Measurements from ENCODE around the gene RAD51B. TPM values are rescaled to one million over a fixed set of nuclear protein-coding genes. Genes with fewer than 3 reads are reported as not detected.

Gene RAD51B
- total RNA-seq, 1 experiment from 2014 or later, result 14.2 TPM

DNA sequence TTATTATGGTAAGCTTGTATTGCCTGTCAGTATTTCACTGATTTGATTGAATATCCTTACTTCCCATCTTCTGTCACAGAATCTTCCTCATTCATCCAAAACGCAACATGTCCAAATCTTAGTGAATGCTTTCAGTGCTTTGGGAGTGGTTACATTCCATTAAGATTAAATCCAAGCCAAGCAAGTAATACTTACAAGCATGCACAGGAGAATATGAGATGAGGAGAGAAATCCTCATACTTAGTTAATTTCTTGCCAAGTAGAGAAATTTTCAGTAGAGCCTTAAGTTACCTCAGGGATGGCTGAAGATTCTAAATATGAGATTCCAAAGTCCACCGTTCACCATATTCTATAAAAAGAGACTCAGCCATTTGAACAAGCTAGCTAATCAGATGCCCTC lies 316.0 kb downstream of the RAD51B start:
- ATAC-seq (no peak), DNase-seq (ENCODE audit: low spot score) (no peak)
- Mint-ChIP-seq H3K9me3 (no peaks in the 10 kb centered on the region), H3K4me1 (peaks cover 31% of the 10 kb centered on the region), H3K36me3 (no peaks in the 10 kb centered on the region), H3K27ac (peak overlapping the region; percentile 21; the same call in 1 of the 2 replicates), H3K4me3 (no peak overlapping the region), H3K27me3 (ENCODE audit: low read depth) (no peaks in the 10 kb centered on the region)
- ChIA-PET CTCF (no interaction called here), POLR2A (no interaction called here)
- TF ChIP-seq, protein P1, sequence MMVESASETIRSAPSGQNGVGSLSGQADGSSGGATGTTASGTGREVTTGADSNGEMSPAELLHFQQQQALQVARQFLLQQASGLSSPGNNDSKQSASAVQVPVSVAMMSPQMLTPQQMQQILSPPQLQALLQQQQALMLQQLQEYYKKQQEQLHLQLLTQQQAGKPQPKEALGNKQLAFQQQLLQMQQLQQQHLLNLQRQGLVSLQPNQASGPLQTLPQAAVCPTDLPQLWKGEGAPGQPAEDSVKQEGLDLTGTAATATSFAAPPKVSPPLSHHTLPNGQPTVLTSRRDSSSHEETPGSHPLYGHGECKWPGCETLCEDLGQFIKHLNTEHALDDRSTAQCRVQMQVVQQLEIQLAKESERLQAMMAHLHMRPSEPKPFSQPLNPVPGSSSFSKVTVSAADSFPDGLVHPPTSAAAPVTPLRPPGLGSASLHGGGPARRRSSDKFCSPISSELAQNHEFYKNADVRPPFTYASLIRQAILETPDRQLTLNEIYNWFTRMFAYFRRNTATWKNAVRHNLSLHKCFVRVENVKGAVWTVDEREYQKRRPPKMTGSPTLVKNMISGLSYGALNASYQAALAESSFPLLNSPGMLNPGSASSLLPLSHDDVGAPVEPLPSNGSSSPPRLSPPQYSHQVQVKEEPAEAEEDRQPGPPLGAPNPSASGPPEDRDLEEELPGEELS (CRISPR knock-in tag; IDR thresholded peaks at IDR 0.05), result no peak
- TF ChIP-seq RORB (CRISPR knock-in tag; IDR thresholded peaks at IDR 0.05), result no peak
- no peak for TF ChIP-seq OVOL2 (CRISPR knock-in tag; IDR thresholded peaks at IDR 0.05; ENCODE audit: borderline replicate concordance)
- TF ChIP-seq, protein P2, sequence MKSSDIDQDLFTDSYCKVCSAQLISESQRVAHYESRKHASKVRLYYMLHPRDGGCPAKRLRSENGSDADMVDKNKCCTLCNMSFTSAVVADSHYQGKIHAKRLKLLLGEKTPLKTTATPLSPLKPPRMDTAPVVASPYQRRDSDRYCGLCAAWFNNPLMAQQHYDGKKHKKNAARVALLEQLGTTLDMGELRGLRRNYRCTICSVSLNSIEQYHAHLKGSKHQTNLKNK (CRISPR knock-in tag; IDR thresholded peaks at IDR 0.05), result no peak

DNA sequence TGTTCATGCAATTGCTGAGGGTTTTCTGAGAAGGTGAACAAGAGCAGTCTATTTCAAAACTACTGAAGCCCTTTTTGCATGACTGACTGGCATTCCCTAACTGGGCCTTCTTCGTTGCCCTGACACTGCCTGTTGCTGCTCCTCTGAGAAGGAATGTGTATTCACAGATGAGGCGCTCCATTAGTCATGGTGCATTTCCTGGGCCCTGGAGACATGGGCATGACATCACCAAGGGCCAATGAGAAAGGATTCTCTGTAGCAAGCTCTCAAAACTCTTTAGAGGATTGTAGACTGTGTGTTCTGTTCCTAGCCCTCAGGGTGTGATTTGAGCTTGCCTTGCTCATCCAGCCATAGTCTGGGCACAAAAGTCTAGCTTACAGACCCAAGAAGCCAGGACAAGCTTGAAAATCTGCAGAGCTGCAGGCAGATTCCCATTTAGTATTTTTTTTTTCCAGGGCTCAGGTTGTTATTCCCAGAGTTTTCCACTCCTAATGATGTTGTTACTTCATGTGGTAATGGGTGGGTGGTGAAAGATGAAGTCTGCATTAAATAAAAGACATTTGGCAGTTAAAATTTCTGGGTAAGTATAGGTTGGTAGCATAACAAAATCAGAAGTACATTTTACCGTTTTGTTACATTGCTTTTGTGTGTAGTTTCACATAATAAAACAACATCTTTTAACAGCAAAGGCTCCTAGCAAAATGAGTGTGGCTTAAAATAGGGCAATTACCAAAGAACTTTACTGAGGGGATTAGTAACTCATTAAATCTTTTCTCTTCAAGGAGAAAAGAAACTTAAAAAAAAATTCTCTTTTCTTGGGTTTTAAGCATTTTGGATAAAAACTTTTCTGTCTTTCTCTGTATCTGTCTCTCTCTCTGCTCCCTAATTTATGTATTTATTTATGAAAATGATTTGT lies 318.4 kb downstream of the RAD51B start:
- Mint-ChIP-seq H3K27ac (peak overlapping the region; percentile 98), H3K36me3 (no peaks in the 10 kb centered on the region), H3K4me3 (peak overlapping the region; percentile 26; the same call in 1 of the 2 replicates), H3K27me3 (ENCODE audit: low read depth) (no peaks in the 10 kb centered on the region), H3K9me3 (no peaks in the 10 kb centered on the region), H3K4me1 (peaks cover 42% of the 10 kb centered on the region)
- ATAC-seq, result peak; percentile 99
- POLR2A ChIA-PET, result interaction anchor here (1.0 kb wide), 1 partner anchor 679 kb away, joined by 4 read pairs; no protein-coding TSS in a partner anchor
- no peak for TF ChIP-seq TEAD4 (CRISPR knock-in tag; IDR thresholded peaks at IDR 0.05)
- TF ChIP-seq, protein P2 (CRISPR knock-in tag; IDR thresholded peaks at IDR 0.05), result no peak
- TF ChIP-seq HMGA2 (CRISPR knock-in tag; IDR thresholded peaks at IDR 0.05), result 0 out of 2 replicates have a peak, but pooled peaks have one; percentile 10
- no peak for TF ChIP-seq AR (CRISPR knock-in tag; IDR thresholded peaks at IDR 0.05)
- peak; percentile 70 for DNase-seq (ENCODE audit: low spot score)
- CTCF ChIA-PET, result interaction anchor here (1.1 kb wide), 1 partner anchor 681 kb away, joined by 3 read pairs; no protein-coding TSS in a partner anchor

DNA sequence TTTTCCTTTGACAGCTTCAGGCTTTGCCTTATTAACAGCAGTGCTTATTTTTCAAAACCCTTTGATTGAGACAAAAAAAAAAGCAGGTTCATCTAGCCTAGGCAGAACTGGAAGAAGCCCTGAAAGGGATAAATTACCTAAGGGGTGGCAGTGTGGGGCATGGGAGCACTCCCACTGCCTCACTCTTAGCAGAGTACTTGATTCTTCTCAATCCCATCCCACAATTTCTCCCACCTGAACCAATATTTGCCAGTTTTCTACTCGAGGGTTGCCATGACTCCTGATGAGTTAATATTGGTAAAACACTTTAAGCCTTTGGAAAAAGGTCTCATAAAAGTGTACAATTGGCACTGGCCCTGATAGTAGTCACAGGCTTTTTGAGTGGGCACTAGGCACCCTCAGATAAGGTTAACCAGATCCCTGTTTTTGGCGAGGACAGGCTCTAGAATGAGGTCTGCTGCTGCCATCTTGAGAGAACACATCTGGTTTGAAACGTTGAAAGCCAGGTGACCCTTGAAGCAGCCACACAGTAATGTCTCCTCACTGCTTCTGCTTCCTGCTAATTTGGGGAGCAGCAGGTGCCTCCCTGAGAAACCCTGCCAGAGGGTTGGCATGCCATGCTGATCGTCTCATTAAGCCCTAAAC lies 320.0 kb downstream of the RAD51B start:
- Mint-ChIP-seq H3K4me3 (no peak overlapping the region), H3K4me1 (peaks cover 46% of the 10 kb centered on the region), H3K27me3 (ENCODE audit: low read depth) (no peaks in the 10 kb centered on the region), H3K27ac (peak overlapping the region; percentile 73; the same call in 1 of the 2 replicates), H3K36me3 (no peaks in the 10 kb centered on the region), H3K9me3 (no peaks in the 10 kb centered on the region)
- ATAC-seq, result no peak
- ChIA-PET CTCF (no interaction called here), POLR2A (no interaction called here)
- DNase-seq (ENCODE audit: low spot score), result no peak
- TF ChIP-seq IRF1 (CRISPR knock-in tag; IDR thresholded peaks at IDR 0.05) (no peak), ZNF263 (CRISPR knock-in tag; IDR thresholded peaks at IDR 0.05; ENCODE audit: low read depth) (no peak), ZBTB21 (CRISPR knock-in tag; IDR thresholded peaks at IDR 0.05; ENCODE audit: borderline replicate concordance) (no peak), NR2C2 (CRISPR knock-in tag; IDR thresholded peaks at IDR 0.05) (no peak), E2F4 (CRISPR knock-in tag; IDR thresholded peaks at IDR 0.05; ENCODE audit: borderline replicate concordance, low read depth) (no peak)
- TF ChIP-seq, protein P2 (CRISPR knock-in tag; IDR thresholded peaks at IDR 0.05), result no peak
- TF ChIP-seq, protein P3, sequence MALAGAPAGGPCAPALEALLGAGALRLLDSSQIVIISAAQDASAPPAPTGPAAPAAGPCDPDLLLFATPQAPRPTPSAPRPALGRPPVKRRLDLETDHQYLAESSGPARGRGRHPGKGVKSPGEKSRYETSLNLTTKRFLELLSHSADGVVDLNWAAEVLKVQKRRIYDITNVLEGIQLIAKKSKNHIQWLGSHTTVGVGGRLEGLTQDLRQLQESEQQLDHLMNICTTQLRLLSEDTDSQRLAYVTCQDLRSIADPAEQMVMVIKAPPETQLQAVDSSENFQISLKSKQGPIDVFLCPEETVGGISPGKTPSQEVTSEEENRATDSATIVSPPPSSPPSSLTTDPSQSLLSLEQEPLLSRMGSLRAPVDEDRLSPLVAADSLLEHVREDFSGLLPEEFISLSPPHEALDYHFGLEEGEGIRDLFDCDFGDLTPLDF (CRISPR knock-in tag; IDR thresholded peaks at IDR 0.05), result no peak
